ENCODE results near the gene PSMC6. TPM values are rescaled to one million over a fixed set of nuclear protein-coding genes. Genes with fewer than 3 reads are reported as not detected.
"Not testable (repeated sequence)": the region's sequence is repeated elsewhere in the genome, so short reads cannot be mapped to it uniquely, and the experiment has no call there.

PSMC6 gene
- total RNA-seq, 1 donor from 2014 or later = 97.6 TPM

DNA sequence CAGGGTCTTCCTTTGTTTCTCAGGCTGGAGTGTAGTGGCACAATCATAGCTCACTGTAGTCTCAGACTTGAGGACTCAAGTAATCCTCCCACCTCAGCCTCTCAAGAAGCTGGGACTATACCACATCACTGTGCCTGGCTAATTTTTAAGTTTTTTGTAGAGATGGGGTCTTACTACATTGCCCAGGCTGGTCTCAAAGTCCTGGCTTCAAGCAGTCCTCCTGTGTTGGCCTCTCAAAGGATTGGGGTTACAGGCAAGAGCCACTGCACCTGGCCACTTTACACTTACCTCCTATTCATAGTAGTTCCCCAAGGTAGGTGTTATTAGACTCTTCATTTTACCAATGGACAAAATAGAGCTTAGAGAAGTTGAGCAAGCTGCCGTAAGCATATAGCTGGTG lies 52.1 kb downstream of the PSMC6 start:
- Mint-ChIP-seq H3K27me3 (no peaks in the 10 kb centered on the region), H3K9me3 (no peaks in the 10 kb centered on the region), H3K4me3 (no peak overlapping the region), H3K36me3 (ENCODE audit: low read depth) (peaks cover 38% of the 10 kb centered on the region), H3K4me1 (peaks cover 6% of the 10 kb centered on the region), H3K27ac (no peak overlapping the region)
- ChIA-PET CTCF (no interaction called here), POLR2A (no interaction called here)
- TF ChIP-seq, protein P1, sequence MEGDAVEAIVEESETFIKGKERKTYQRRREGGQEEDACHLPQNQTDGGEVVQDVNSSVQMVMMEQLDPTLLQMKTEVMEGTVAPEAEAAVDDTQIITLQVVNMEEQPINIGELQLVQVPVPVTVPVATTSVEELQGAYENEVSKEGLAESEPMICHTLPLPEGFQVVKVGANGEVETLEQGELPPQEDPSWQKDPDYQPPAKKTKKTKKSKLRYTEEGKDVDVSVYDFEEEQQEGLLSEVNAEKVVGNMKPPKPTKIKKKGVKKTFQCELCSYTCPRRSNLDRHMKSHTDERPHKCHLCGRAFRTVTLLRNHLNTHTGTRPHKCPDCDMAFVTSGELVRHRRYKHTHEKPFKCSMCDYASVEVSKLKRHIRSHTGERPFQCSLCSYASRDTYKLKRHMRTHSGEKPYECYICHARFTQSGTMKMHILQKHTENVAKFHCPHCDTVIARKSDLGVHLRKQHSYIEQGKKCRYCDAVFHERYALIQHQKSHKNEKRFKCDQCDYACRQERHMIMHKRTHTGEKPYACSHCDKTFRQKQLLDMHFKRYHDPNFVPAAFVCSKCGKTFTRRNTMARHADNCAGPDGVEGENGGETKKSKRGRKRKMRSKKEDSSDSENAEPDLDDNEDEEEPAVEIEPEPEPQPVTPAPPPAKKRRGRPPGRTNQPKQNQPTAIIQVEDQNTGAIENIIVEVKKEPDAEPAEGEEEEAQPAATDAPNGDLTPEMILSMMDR (IDR thresholded peaks at IDR 0.05) = no peak
- intact Hi-C loops (cut with micrococcal nuclease) = loop anchor here (2.0 kb wide), 1 partner anchor 14 kb away; no protein-coding TSS in a partner anchor
- ATAC-seq (ENCODE audit: low read depth) (no peak), DNase-seq (no peak)

DNA sequence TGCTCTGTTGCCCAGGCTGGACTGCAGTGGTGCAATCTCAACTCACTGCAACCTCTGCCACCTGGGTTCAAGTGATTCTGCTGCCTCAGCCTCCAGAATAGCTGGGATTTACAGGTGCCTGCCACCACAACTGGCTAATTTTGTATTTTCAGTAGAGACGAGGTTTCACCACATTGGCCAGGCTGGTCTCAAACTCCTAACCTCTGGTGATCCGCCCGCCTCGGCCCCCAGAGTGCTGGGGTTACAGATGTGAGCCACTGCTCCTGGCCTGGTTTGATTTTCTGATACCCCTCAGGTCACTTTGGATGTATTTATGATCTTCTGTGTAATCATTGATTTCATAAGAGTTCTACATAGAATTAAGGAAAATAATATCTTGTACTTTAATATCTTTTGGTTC lies 55.9 kb downstream of the PSMC6 start:
- peaks cover 54% of the 10 kb centered on the region for H3K36me3 Mint-ChIP-seq (ENCODE audit: low read depth)
- CTCF ChIA-PET; ATAC-seq (ENCODE audit: low read depth); H3K4me3 Mint-ChIP-seq; H3K9me3 Mint-ChIP-seq; H3K27me3 Mint-ChIP-seq; DNase-seq; intact Hi-C loops (cut with micrococcal nuclease); H3K4me1 Mint-ChIP-seq; POLR2A ChIA-PET; H3K27ac Mint-ChIP-seq: not testable (repeated sequence)

DNA sequence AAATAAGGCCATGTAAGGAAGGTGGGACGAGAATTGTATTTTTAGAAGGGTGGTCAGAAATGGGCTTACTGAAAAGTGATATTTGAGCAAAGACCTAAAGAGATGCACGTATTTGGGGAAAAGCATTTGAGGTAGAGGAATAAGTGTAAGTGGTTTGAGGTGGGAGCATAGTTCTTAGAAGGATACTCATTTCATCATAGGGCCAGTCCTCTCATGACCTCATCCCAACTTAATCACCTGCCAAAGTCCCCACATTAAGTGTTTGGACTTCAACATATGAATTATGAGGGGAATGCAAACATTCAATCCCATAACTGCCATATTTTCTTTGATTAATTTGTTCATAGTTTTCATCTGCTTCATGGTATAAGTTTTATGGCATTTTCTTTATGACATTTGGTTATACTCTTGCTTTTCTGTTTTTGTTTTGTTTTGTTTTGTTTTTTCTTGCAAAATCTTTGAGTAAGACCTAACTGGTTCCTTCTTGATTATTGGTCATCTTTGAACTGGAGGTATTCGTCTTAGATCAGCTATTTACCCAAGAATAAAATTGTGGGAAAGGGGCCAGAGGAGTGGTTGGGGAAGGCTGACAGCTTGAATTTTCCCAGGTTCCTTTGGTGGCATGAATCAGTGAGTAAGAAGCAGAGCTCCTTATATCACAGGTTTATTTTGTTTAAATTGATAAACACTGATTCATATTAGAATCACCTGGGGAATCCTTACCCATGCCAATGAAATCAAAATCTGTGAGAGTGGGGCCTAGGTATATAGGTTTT lies 60.2 kb downstream of the PSMC6 start:
- CTCF ChIA-PET = no interaction called here

DNA sequence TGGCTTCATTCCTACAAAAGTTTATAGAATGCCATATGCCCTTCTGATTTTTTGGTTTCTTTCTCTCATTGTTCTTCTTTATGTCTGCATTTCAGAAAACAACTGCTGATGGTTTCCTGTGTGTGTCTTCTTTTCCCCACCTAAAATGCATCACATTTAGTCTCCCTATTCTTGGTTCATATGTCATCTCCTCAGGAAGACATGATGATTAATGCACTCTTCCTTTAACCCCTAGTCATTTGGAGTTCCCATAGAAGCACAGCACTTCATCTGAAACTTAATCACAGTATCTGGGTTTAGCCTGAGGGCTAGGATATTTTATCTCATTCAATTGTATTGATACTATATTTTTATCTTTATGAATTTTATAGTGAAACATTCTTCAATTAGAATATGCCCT lies 62.9 kb downstream of the PSMC6 start:
- H3K9me3 Mint-ChIP-seq = no peaks in the 10 kb centered on the region
- H3K36me3 Mint-ChIP-seq (ENCODE audit: low read depth) = peaks cover 71% of the 10 kb centered on the region
- intact Hi-C loops (cut with micrococcal nuclease) = no loop called here
- no peak overlapping the region for H3K27ac Mint-ChIP-seq
- ATAC-seq (ENCODE audit: low read depth) (no peak), DNase-seq (no peak)
- H3K27me3 Mint-ChIP-seq = no peaks in the 10 kb centered on the region
- no peak overlapping the region for H3K4me3 Mint-ChIP-seq
- peaks cover 2% of the 10 kb centered on the region for H3K4me1 Mint-ChIP-seq
- TF ChIP-seq, protein P1 (IDR thresholded peaks at IDR 0.05) = no peak
- POLR2A ChIA-PET = no interaction called here
- CTCF ChIA-PET = no interaction called here

More for the DNA sequence above, 60.2 kb downstream of the PSMC6 start:
- POLR2A ChIA-PET = no interaction called here
- TF ChIP-seq, protein P1 (IDR thresholded peaks at IDR 0.05) = no peak
- H3K4me1 Mint-ChIP-seq = peaks cover 10% of the 10 kb centered on the region
- intact Hi-C loops (cut with micrococcal nuclease) = no loop called here
- DNase-seq (no peak), ATAC-seq (ENCODE audit: low read depth) (no peak)
- H3K9me3 Mint-ChIP-seq = no peaks in the 10 kb centered on the region
- no peak overlapping the region for H3K27ac Mint-ChIP-seq
- no peaks in the 10 kb centered on the region for H3K27me3 Mint-ChIP-seq
- peaks cover 65% of the 10 kb centered on the region for H3K36me3 Mint-ChIP-seq (ENCODE audit: low read depth)
- H3K4me3 Mint-ChIP-seq = no peak overlapping the region

GRCh38 chr14:52776816-52777215 lies 69.8 kb downstream of the PSMC6 start:
- H3K4me3 Mint-ChIP-seq = no peak overlapping the region
- no peak for DNase-seq
- no peak for ATAC-seq (ENCODE audit: low read depth)
- no peak overlapping the region for H3K27ac Mint-ChIP-seq
- intact Hi-C loops (cut with micrococcal nuclease) = no loop called here
- no peaks in the 10 kb centered on the region for H3K9me3 Mint-ChIP-seq
- H3K4me1 Mint-ChIP-seq = no peaks in the 10 kb centered on the region
- CTCF ChIA-PET = no interaction called here
- TF ChIP-seq, protein P1 (IDR thresholded peaks at IDR 0.05) = no peak
- POLR2A ChIA-PET = no interaction called here
- no peaks in the 10 kb centered on the region for H3K27me3 Mint-ChIP-seq
- peaks cover 50% of the 10 kb centered on the region for H3K36me3 Mint-ChIP-seq (ENCODE audit: low read depth)

Other genes starting within 250 kb of the PSMC6 start
- 1.9 and 3.9 TPM in 2 replicates for gene TXNDC16, start 154.7 kb upstream of the PSMC6 start, total RNA-seq
- 0.05 and 0.16 TPM in 2 replicates for gene GPR137C, start 154.4 kb upstream of the PSMC6 start, total RNA-seq
- 30.8 and 31.5 TPM in 2 replicates for gene ERO1A, start 11.6 kb upstream of the PSMC6 start, total RNA-seq
- 13.1 and 13.5 TPM in 2 replicates for gene STYX, start 23.0 kb downstream of the PSMC6 start, total RNA-seq
- gene GNPNAT1, start 84.4 kb downstream of the PSMC6 start, total RNA-seq = 9.7 and 11.4 TPM in 2 replicates
- 0.24 and 0.51 TPM in 2 replicates for gene FERMT2, start 243.8 kb downstream of the PSMC6 start, total RNA-seq

Data from activated B cell treated with CpG ODN at 0.5 μM for 24 hours (primary cell).